ENCODE data around the gene GLE1.
"Not testable (repeated sequence)": the region's sequence is repeated elsewhere in the genome, so short reads cannot be mapped to it uniquely, and the experiment has no call there.

GLE1 gene

DNA sequence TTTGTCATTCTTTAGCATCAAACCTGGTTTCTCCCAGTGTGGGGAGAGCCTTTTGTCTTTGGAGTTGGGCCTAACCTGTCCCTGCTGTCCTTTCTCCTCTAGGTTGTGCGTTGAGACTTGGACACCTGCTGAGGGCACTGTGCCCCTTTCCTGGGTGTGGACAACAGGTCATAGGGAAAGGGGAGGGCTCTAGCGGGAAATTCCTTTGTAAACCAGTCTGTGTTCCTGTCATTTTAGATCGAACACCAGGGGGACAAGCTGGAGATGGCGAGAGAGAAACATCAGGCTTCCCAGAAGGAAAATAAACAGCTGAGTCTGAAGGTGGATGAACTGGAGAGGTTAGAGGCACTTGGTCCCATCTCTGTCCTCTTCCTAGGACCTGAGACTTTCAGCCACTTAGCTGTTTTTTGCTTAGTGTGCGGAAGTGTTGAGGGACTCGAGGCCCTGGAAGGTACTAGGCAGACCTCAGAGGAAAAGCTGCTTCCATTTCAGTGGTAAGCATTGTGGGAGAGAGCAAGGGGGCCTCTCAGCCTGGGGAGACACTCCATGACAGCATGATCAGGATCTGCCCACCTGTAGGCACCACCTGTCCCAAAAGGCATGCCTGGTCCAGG is 8.6 kb upstream of the GLE1 start:
- no peak for DNase-seq

DNA sequence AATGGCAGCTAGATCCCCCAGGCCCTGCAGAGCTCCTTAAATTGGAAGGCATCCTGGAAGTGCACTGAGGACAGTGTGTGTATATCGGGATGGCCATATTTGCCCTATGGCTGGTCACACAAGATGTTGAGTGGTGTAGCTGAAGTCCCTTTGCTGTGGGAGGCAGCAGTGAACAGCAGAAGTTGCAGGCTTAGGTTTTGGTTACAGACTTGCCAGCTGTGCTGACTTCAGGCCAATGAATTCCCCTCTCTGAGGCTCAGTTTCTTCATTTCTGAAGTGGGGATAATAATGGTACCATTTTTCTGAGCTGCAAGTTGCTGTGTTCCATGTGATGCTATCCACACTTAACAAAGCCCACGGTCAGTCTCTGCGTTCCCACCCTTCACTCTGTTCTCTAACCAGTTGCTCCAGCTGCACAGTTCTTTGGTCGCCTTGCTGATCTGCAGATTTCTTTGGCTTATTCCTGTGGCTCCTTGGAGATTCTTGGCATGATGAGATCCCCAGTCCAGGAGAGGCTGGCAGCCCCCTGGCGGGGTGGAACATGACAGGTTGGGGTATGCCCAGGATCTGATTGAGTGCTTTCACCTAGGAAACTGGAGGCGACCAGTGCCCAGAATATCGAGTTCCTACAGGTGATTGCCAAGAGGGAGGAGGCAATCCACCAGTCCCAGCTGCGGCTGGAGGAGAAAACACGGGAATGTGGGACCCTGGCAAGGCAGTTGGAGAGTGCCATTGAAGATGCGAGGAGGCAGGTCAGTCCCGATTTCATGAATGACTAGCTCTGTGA is 6.5 kb upstream of the GLE1 start:
- DNase-seq, result no peak

DNA sequence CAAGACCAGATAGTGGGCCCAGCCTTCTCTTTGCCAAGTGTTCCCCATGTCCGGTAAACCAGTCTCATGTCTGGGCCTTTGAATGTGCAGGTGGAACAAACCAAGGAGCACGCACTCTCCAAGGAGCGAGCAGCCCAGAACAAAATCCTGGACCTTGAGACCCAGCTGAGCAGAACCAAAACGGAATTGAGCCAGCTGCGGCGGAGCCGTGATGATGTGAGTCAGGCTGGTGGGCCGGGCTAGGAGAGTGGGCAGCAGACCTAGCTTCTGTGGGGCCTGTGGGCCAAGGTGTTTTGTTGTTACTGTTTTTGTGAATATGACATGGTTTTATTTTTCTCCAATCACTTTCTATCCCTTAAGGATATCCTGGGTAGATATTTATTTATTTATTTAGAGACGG is 5.6 kb upstream of the GLE1 start:
- DNase-seq, result no peak

DNA sequence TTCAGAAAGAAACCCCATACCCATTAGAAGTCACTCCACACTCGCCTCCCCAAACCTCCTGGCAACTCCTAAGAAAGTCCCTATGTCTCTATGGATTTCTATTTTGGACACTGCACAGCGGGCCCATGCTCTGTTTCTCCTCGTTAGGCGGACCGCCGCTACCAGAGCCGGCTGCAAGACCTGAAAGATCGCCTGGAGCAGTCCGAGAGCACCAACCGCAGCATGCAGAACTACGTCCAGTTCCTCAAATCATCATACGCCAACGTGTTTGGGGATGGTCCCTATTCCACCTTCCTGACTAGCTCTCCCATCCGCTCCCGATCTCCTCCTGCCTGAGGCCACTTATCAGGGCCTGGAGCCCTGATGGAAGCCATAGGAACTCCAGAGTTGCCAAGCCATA is 4.6 kb upstream of the GLE1 start:
- no peak for DNase-seq

DNA sequence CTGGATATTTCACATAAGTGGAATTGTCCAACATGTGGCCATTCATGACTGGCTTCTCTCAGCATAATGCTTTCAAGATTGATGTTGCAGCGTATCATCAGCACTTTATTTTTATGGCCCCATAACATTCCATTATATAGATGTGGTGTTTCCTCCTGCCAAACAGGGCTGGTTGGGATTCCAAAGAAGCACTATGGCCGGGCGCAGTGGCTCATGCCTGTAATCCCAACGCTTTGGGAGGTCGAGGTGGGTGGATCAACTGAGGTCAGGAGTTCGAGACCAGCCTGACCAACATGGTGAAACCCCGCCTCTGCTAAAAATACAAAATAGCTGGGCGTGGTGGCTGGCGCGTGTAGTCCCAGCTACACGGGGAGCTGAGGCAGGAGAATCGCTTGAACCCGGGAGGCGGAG is 1.1 kb upstream of the GLE1 start:
- not testable (repeated sequence) for DNase-seq

DNA sequence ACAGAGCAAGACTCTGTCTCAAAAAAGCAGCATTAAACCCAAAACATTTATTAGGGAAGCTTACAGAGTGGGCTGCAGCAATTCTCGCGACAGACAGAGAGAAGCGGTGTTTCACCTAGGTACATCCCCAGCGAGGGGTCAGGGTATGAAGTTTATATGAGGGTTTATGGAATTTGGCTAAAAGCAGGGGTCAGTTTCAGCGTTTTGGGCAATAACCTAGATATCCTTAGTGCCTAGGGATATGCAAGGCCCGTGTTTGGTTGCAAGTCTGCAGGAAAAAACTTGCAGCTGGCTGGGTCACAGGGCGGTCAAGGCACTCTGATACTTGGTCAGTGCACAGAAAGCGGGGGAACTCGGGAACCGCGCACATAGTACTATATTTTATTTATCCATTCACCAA is 649 bp upstream of the GLE1 start:
- peak; percentile 39 for DNase-seq

DNA sequence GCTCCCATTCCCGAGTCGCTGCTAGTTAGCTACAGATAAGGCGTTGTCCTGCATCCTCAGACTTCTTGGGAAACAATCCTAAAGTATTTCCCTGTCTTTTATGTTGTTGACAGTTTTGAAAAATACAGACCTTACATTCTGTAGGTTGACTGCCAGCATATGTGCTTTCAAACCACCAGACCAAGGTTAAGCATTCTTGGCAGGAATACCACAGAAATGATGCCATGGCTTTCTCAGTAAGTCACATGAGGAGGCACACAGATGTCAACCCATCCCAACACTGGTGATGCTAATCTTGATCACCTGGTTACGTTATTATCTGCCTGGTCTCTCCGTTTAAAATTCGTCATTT is 871 bp downstream of the GLE1 start:
- DNase-seq, result no peak

DNA sequence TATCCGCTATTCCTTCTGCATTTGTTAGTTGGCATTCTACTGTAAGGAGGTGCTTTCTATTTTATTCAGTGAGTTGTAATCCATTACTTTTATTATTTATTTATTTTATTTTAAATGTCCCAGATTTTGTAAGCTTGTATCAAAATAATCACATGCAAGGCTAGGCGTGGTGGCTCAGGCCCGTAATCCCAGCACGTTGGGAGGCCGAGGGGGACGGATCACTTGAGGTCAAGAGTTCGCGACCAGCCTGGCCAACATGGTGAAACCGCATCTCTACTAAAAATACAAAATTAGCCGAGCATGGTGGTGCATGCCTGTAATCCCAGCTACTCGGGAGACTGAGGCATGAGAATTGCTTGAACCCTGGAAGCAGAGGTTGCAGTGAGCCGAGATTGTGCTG is 1.4 kb downstream of the GLE1 start:
- not testable (repeated sequence) for DNase-seq

DNA sequence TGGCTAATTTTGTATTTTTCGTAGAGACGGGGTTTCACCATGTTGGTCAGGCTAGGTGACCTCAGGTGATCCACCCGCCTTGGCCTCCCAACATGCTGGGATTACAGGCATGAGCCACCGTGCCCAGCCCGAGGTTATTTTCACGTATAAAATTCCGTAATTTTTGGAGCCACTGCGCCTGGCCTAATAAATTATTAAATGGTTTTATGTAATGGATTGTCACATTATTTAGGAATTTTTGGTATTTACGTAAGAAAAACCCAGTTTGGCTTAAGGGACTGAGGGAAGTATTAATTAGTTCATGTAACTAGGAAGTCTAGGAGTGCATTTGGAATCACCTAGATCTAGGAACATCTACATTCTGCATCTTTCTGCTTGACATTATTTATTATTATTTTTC is 8.3 kb downstream of the GLE1 start:
- DNase-seq, result no peak

DNA sequence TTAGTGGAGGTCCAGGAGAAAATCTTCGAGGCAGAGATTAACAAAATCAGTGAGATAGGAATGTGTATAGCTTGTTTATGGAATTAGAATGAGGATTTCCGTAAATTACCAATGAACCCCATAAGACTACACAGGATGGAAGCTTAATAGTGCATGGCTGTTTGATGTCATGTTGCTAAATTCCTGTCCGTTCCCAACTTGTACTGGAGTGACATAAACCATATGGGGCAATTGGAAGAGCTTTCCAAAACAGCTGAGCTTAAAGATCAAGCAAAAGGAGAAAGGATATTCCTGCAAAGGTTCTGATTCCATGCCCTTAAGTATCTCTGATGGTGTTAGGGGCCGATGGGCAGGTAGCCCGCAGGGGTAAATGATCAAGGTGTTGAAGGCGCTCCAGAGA is 17.4 kb downstream of the GLE1 start:
- DNase-seq, result no peak

DNA sequence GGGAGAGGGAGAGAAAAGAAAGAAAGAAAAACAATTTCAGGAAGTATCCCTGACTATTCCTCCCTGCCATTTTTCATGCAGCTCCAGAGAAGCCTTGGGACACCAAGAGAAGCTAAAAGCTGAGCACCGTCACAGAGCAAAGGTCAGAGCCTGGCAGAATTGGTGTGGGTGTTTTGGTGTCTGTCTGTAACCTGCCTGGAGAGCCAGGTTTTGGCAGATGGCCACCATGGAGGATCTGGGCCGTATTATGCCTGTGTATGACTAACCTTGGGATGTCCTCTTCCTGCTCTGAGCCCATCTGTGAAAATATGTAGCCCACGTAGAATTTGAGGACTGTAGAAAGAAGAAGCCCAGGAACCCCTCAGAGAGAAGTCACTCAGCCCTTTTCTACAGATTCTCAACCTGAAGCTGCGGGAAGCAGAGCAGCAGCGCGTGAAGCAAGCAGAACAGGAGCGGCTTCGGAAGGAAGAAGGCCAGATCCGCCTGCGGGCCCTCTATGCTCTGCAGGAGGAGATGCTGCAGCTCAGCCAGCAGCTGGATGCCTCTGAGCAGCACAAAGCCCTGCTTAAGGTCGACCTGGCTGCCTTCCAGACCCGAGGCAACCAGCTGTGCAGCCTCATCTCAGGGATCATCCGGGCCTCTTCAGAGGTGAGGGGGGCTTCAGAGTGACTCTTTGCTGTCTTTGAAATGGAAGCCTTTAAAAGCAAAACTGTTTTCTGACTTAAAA is 18.8 kb downstream of the GLE1 start:
- DNase-seq, result peak; percentile 31

DNA sequence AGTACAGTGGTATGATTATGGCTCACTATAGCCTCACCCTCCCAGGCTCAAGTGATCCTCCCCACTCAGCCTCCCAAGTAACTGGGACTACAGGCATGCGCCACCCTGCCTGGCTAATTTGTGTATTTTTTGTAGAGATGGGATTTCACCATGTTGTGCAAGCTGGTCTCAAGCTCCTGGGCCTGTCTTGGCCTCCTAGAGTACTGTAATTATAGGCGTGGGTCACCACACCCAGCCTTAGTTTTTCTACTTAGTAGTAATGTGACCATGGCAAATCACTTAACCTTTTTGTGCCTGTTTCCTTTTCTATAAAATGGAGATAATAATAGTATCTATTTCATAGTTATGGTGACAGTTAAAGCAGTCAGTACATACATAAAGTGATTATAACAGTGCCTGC is 22.2 kb downstream of the GLE1 start:
- no peak for DNase-seq

DNA sequence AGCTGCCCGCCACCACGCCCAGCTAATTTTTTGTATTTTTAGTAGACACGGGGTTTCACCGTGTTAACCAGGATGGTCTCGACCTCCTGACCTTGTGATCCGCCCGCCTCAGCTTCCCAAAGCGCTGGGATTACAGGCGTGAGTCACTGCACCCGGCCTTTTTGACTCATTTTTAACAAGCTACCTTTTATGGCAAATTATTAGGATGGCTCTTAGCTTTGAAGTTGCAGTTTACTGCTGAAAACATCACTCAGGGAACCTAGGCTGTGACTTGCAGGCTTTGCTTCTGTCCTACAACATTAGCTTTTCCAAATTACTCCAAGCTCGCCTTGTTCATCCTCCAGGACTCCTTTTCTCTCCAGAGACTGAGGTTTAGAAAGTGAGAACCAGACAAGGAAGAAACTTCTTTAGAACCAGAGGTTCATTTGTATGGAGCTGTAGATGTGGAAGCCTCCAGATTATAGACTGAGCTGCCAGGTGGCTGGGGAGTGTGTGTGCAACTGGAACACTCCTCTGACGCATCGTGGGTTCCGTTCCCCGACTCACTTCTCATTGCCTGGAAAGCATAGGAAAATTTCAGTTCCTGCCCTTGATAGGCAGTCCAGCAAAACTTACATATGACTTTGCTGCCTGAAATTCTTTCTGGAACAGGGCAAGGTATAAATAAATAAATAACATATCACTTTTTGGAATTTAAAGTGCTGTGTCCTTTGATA is 24.1 kb downstream of the GLE1 start:
- no peak for DNase-seq

DNA sequence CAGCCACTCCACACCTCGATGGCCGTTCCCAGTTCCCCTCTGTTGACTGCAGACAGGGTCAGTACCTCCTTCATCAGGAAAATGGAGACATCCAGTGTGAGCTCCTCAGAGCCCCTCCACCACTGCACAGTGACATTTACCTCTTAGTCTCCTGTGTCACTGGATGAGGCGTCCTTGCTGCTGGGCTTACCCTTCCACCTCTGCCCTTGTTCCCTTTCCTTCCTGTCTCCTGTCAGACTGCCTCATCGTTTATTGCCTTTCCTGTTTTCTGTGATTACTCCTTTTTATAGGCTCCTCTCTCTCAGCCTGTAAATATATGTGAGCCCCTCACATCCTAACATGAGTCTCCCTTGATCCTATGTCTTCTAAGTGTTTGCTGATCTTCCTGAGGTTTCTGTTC is 24.7 kb downstream of the GLE1 start:
- no peak for DNase-seq

DNA sequence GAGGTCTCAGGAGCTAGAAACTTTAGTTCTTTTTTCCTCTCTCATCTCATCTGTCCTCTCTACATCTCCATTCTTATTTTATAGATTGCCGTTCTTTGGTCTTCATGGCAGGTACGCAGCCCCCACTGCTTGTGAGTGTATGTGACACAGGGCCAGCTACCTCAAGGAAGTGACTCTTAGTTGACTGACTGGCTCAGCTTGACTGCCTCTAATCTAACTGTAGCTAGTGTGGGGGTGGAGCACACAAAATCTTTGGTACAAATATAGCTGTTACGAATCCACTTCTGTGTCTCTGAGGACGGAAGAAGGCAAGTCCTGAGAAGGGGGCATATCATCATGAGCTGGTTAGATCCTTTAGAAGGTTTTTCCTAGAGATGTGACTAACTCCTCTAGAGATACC is 28.1 kb downstream of the GLE1 start:
- DNase-seq, result no peak

DNA sequence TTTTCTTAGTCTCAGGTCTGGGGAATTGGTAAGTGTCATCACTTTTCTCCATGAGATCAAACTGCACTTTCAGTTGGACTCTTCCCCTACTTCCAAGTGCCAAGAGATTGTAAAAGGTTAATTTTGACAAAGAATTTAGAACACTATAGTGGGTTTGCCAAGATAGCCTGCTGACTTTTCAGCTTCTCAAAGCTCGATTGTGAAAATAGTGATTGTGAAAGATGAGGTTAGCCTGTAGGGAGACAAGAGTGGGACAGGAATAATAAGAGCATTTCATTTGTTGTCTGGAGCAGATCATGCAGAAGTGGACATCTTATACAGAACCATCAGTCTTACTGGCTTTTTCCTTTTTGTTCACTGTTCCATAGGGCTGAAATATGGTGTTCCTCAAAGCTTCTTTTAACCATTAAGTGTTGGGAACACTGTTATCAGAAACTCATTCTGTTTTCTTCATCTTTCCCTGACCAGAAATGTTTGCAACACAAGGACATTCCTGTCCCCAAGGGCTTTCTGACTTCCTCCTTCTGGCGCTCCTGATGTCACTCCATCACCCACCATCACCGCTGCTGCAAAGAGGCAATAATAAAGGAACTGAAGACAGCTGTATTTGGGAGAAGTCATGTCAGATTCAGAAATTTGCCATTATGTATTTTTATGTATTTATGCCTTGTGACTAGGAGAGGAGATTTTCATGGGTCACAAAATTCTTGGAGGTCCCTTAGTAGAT is 36.3 kb downstream of the GLE1 start:
- no peak for DNase-seq

DNA sequence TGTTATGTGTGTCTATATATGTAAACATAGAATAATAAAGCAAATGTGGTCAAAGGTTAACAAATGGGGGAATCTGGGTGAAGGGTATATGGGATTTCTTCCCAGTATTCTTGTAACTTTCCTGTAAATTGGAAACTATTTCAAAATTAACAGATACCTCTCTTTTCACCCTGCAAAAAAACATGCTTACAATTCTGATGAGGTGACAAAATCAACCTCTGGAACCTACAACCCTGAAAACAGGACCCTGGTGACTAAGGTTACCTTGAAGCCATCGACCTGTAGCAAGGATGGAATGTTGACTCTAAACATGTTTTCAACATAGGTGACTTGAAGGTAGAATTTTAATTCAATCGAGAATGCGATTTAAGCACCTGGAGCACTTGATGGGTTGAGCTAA is 42.0 kb downstream of the GLE1 start:
- no peak for DNase-seq

DNA sequence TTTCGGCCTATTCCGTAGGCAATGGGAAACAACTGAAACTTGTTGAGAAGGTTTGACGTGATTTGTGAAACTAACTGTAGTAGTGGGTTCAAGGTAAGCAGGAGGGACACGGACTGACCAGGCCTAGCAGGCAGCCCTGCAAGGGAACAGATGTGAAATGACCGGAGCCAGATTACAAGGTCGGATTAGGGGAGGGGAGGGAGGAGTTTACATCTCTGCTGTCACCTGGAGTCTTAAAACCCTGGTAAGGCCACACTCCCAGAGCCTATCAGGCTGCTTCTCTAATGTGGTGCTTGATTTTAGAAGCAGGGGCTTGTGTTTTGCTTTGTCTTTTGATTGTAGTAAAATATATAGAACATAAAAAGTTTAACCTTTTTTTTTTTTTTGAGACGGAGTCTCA is 44.4 kb downstream of the GLE1 start:
- no peak for DNase-seq

DNA sequence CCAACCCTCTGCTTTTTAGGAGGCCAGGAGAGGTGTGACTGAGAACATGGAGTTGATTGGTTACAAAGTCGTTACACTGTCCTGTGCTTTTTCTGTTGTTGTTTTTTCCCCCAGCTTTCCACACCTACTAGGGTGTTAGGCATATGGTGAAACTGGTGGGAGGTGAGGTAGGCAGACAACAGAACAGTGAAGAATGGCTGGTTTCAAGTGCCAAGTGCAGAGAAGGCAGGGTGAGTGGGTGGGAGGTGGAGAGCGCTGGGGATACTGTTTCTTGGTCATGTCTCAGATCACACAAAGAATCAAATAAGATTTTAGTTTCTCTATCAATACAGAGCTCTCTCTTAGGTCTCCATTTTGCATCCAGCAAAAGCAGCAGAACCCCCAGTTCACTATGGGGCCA is 45.7 kb downstream of the GLE1 start:
- DNase-seq, result no peak

DNA sequence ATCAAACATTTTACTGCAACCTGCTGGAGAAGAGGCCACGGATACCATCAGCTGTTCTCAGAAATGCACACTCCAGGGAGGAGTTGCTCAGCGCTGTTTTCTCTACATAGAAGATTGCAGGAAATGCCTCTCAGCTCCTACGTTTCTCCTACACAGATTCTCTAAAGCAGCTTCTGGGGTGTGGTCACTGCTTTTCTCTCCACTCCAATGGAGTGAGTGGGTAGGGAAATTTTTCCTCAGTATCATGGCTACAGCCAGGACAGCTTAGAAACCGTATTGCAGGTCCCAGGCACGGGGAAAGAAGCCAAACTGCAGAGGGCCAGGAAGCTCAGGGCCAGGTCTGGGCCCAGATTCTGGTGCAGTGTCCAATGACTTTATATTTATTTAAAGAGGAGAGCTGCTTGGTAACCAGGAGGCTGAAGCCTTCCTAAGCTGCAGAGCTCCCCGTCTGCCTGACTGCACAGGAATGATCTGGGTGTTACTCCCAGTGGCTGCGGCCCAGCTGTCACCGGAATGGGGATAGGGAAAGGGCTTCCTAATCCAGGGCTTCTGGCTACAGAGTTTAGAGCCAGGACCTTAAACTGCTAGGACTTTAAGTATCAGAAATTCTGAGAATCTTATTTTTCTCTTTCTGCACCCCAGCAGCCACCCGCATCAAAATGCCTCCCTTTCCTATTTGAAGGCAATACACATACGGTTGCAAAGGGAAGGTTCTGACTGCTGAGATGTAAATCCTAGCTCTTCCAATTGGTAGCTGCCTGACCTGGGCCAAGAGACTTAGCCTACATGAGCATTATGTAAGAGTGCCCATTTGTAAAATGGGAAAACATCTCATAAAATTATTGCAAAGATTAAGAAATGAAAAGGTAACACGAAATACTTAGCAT is 46.5 kb downstream of the GLE1 start:
- peak; percentile 43 for DNase-seq

DNA sequence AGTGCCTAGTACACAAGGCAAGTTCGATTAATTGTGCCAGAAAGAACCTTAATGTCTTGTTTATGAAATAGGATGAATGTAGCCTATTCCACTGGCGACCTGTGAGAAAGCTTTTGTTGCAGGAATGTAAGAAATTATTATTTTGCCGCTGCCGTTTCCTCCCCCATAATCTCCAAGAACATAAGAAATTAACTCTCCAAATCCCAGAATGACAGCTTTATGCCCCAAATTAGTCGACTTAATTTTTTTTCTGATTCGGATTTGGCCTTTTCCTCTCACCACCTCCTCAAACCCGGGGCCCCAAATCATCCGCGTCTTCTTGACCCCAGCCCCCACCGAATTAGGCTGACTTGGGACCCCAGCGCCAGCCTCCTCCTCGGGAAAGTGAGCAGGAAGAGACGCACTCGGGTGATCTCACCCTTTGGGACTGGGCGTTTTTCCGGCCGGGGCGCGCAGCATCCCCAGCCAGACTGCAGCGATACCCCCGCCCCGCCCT is 47.2 kb downstream of the GLE1 start:
- no peak for DNase-seq

All from right kidney (tissue), 1 donor.